ENCODE measurements around the gene ANO3.

The ANO3 gene

GRCh38 chr11:26704249-26704648 lies 372.3 kb downstream of the ANO3 start:
- DNase-seq (ENCODE audit: low read depth in 2 of 2, low spot score in 1 of 2), result no peak

GRCh38 chr11:26706181-26706580 lies 374.3 kb downstream of the ANO3 start:
- DNase-seq (ENCODE audit: low read depth in 2 of 2, low spot score in 1 of 2), result no peak

GRCh38 chr11:26708736-26709456 lies 377.0 kb downstream of the ANO3 start:
- no peak for DNase-seq (ENCODE audit: low read depth in 2 of 2, low spot score in 1 of 2)

GRCh38 chr11:26710489-26710888 lies 378.6 kb downstream of the ANO3 start:
- DNase-seq (ENCODE audit: low read depth in 2 of 2, low spot score in 1 of 2), result no peak

- no peak for DNase-seq (ENCODE audit: low read depth in 2 of 2, low spot score in 1 of 2)
Measured at GRCh38 chr11:26712497-26712896, 380.6 kb downstream of the ANO3 start.
